ENCODE measurements around the gene NAP1L4.

NAP1L4 gene

DNA sequence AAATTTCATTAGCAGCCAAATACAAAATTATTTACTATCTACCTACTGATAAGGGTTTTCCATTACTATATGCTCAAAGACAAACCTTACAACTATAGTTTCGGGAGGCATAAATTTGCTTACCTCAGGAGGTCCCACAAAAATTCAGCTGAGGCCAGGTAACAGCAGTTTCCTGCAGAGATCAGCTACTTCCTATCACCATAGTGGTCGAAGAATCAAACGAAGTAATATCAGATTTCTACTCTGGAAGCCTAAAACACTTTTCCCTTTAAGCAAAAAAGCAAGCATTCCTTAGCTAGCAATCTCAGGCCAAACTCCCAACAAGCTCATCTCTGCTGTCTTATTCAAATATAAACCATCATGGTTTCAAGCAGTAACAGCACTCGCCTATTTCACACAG is 3.1 kb downstream of the NAP1L4 start:
- TF ChIP-seq, protein P1, sequence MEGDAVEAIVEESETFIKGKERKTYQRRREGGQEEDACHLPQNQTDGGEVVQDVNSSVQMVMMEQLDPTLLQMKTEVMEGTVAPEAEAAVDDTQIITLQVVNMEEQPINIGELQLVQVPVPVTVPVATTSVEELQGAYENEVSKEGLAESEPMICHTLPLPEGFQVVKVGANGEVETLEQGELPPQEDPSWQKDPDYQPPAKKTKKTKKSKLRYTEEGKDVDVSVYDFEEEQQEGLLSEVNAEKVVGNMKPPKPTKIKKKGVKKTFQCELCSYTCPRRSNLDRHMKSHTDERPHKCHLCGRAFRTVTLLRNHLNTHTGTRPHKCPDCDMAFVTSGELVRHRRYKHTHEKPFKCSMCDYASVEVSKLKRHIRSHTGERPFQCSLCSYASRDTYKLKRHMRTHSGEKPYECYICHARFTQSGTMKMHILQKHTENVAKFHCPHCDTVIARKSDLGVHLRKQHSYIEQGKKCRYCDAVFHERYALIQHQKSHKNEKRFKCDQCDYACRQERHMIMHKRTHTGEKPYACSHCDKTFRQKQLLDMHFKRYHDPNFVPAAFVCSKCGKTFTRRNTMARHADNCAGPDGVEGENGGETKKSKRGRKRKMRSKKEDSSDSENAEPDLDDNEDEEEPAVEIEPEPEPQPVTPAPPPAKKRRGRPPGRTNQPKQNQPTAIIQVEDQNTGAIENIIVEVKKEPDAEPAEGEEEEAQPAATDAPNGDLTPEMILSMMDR (IDR thresholded peaks at IDR 0.05; ENCODE audit: insufficient read depth, low read depth, low read length, missing control alignments), result no peak
- DNase-seq (ENCODE audit: low read depth), result no peak
- H3K4me3 ChIP-seq (ENCODE audit: low read length), result peak overlapping the region; percentile 79

DNA sequence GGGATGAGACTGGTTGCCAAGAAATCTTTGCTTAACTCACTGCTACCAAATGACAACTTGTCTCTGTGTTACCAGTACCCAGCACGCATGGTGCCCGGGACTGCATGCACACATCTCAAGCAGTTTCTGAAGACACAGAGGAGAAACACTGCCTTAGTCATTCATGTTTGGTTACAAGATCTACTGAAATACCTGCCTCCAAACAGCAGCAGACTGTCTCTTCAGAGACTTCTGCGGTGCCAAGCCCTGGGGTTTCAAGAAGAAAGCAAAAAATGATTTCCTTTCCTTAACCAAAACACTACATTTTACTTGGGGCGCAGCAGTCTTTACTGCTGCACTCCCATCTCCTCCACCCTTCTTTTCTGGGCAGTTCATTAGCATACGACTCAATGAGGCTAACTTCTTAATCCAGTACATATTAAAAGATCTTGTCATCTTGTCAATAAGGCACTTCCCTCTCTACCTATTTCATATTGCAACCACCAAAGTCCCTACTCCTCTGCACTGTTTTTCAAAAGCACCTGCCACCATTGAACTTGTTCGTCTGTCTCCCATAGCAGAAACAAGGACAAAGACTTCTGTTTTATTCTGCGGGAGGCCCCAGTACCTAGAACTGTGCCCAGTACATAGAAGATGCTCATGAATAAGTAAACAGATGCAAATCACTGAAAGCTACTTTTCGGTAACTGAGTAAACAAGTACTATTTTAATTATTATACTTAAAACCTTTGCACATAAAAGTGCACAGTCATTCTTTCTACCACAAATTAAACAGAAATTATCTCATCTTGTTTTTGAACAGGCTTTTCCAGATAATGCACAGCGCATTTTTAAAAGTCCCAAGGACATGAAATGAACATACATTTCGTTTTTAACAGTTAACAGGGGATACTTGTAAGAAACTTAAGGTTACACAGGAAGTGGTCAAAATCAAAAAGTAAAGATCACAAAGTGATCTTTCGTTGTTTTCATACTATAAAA is 4.0 kb downstream of the NAP1L4 start:
- TF ChIP-seq, protein P1 (IDR thresholded peaks at IDR 0.05; ENCODE audit: insufficient read depth, low read depth, low read length, missing control alignments), result no peak
- peak; percentile 31 for DNase-seq (ENCODE audit: low read depth)
- peak overlapping the region; percentile 79 for H3K4me3 ChIP-seq (ENCODE audit: low read length)

DNA sequence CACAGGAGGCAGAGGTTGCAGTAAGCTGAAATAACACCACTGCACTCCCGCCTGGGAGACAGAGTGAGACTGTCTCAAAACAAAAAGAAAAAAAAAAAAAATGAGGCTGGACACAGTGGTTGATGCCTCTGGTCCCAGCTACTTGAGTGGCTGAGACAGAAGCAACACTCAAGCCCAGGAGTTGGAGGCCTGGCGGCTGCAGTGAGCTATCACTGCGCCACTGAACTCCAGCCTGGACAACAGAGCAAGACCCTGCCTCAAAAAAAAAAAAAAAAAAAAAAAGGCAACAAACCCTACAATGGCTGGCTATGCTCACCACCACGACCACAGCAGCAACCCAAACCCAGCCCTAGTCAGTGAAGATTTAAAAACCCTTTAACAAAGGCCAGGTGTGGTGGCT is 8.2 kb downstream of the NAP1L4 start:
- TF ChIP-seq, protein P1 (IDR thresholded peaks at IDR 0.05; ENCODE audit: insufficient read depth, low read depth, low read length, missing control alignments), result no peak
- no peak overlapping the region for H3K4me3 ChIP-seq (ENCODE audit: low read length)
- no peak for DNase-seq (ENCODE audit: low read depth)

DNA sequence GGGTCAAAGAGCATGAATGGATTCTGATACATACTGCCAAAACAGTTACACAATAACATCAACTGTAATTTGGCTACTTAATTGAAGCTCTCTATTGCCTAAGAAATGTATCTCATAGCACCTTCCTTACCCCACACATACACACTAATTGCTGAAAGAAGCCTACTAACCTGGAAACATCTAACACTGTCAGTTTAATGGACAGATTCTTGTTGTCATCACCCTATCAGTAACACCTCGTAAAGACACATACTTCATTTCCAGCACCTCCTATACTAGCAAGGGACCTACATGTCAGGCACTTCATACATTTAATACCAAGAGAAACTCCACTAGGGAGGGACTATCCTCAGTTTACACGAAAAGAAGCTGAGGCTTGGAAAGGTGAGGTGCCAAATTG is 9.9 kb downstream of the NAP1L4 start:
- no peak overlapping the region for H3K4me3 ChIP-seq (ENCODE audit: low read length)
- no peak for DNase-seq (ENCODE audit: low read depth)
- TF ChIP-seq, protein P1 (IDR thresholded peaks at IDR 0.05; ENCODE audit: insufficient read depth, low read depth, low read length, missing control alignments), result no peak

DNA sequence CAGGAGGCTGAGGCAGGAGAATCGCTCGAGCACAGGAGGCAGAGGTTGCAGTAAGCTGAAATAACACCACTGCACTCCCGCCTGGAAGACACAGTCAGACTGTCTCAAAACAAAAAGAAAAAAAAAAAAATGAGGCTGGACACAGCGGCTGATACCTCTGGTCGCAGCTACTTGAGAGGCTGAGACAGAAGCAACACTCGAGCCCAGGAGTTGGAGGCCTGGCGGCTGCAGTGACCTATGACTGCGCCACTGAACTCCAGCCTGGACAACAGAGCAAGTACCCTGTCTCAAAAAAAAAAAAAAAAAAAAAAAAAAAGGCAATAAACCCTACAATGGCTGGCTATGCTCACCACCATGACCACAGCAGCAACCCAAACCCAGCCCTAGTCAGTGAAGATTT is 11.0 kb downstream of the NAP1L4 start:
- DNase-seq (ENCODE audit: low read depth), result no peak
- no peak overlapping the region for H3K4me3 ChIP-seq (ENCODE audit: low read length)
- TF ChIP-seq, protein P1 (IDR thresholded peaks at IDR 0.05; ENCODE audit: insufficient read depth, low read depth, low read length, missing control alignments), result no peak

DNA sequence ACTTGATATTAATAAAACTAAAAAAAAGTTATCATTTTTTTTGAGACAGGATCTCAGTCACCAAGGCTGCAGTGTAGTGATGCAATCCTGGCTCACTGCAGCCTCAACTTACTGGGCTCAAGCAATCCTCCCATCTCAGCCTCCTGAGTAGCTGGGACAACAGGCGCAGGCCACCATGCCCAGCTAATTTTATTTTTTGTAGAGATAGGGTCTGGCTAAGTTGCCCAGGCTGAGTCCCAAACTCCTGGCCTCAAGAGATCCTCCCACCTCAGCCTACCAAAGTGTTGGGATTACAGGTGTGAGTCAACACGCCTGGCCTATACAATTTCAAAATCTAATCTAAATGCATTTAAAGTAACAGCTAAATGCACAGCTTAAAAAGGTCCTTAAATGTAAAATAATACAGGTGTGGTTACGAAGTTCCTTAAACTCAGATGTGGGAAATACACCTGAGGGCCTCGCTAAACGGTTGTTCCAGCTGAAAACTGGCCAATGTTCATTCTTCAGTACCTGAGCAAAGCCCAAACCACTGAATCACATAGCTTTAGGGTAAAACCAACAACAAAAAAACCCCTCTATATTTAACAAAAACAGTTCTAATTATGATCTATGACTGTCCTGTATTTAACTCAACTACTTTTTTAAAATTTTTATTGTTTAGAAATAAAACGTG is 11.8 kb downstream of the NAP1L4 start:
- peak; percentile 70 for DNase-seq (ENCODE audit: low read depth)
- TF ChIP-seq, protein P1 (IDR thresholded peaks at IDR 0.05; ENCODE audit: insufficient read depth, low read depth, low read length, missing control alignments), result no peak
- no peak overlapping the region for H3K4me3 ChIP-seq (ENCODE audit: low read length)

Data from epithelial cell of esophagus (primary cell).